ENCODE measurements around the gene MAGEB16.

Gene MAGEB16

DNA sequence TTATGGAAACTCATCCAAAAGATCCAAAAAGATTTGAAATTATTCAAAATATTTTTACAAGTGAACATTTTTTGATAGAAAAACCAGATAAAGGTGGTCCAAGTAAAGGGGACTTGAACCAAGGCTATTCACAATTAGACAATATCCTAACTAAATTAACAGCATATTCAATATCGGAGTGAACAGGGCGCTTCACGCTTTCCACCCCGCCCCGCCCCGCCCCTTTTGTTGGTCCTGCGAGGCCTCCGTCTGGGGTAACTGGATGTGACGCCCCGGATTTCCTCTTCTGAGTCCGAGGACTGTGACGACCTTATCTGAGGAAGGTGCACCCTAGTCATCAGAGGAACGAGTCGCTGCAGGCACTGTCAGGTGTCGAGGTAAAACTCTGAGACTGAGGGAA lies at the start of gene MAGEB16:
Gene MAGEB16, plus strand, starts transcription at position 301 of the 400 bp plus-strand sequence. CDS start 3,855 bp downstream, outside the sequence.
- no peak for DNase-seq

DNA sequence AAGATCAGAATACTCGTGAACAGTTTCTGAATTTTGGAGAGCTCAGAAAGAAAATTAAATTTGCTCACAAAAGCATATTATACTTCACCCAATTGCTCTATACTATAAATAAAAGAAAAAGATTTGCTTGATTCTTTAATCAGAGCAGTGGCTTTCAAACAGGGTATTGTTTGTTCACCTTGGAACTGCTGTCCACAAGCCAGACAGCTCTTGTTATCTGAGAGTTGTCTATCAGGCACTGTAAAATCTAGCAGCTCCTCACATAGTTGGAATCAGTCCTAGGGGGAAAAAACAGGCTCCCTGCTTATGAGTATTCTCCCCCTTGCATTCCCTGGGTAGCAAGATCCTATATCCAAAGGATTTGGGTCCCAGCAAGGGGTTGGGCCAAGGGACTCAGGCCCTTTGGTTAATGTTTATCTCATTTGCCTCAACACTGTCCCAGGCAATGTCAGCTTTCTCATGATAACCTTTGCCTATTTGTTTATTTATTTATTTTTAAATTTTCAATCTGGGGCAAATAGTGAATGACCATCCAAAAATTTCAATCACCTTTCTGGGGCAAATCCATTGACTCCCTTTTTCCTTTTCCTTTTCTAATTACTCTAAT lies 24.1 kb upstream of the MAGEB16 start:
- DNase-seq, result no peak

DNA sequence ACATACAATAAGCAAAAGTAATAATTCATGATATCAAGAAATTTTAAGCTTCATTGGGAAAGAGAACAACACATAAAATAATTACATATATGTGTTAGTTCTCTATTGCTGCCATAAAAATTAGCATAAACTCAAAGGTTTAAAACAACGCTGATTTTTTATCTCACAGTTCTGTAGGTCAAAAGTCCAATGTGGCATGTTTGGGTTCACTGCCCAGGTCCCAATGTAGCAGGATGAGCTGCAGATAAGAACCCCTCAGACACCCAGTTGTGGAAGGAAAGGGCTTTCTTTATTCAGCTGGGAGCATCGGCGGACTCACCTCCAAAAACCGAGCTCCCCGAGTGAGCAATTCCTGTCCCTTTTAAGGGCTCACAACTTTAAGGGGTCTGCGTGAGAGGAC lies 13.1 kb upstream of the MAGEB16 start:
- DNase-seq, result no peak

DNA sequence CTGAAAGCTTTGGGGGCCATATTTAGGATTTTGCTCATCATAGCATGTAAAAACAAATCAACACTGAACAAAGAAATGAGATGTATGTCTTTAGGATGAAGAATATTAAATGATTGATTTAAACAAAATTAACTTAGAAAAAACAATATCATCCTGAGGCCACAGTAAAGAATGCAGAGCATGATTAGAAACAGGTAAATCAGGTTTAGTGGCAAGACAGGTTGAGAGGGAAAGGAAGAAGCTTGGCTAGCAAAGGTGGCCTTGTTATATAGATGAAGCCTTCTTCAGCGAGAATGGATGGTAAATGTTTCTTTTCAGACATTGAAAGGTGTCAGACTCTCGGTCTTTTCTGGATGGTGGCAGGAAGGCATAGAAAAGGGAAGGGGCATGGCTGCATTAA lies 11.9 kb upstream of the MAGEB16 start:
- no peak for DNase-seq

DNA sequence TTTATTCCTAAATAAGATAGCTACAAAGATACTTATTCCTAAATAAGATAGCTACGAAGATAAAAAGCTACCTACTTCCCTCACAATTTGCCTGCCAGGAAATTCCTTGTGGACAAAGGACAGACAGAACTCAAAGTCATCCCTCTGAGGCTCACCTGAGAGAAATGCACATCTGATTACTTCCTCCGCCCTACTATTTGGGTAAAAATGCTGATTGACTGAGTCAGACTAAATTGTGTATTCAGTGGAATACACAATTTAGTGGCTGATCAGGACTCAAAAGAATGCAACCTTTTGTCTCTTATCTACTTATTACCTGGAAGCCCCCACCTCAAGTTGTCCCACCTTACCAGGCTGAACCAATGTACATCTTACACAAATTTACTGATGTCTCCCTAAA lies 10.3 kb upstream of the MAGEB16 start:
- DNase-seq, result no peak

DNA sequence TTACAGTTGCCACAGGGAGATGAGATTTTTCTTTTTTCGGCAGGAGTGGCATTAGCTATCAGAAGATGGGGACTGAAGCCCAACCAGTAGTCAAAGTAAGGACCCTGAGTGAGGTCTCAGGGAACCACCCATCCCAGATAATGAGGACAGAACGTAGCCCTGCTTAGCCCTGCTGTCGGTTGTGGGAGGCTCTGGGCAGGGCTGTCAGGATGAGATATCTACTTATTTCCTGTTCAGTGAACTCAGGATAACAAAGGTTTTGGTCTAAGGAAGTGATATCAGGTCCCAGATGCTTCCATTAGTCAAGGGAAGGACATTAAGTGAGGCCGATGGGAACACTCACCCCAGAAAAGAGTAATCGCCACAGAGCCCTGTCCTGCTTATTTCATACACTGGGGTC lies 2.3 kb downstream of the MAGEB16 start:
- no peak for DNase-seq

DNA sequence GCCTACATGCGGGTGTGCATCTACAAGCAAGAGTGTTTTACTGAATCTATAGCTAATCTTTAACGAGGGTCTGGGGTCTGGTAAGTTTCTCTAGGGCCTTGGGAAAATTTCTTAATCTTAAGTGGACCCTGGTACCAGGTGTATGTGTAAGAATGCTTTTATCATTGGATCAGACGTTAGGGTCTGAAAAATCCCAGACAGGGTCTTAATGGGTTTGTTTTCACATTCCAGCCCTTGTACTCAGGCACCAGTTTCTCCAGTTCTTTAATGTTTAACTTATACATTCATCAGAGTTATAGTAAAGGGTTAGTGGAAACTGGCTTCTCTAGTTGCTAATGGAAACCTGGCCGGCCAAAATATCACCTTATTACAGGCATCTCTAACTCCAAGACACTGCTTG lies 11.6 kb downstream of the MAGEB16 start:
- DNase-seq, result no peak

DNA sequence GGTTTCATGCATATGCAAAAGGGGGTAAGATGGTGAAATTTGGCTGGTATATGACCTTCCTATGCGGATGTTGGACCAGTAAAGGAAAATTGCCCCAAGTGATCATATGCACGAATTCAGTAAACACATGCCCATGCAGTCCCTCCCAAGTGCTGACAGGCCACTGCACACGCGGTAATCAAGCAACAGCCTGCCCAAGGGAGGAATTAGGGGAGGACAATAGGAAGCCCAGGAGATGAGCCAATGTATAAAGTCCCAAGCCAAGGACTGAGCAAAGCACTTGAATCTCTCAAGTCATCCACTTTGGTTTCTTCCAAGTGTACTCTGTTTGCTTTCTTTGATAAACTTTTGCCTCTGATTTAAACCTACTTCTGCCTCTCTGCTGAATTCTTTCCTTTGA lies 21.1 kb downstream of the MAGEB16 start:
- DNase-seq, result no peak

DNA sequence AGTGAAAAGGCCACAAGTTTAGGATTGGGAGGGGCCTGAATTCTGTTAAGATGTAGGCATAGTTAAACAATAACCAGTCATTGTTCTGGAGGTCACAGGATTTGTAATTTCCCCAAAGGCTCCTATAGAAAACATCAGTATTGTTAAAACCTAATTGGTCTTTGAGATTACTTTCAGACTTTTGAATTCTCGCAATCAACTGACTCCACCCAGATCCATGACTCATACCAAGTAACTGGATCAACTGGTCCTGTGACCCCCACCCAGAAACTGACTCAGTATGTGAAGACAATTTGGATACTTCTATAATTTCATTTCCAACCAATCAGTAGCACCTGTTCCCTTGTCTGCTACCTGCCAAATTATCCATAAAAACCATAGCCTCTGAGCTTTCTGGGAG lies 28.4 kb downstream of the MAGEB16 start:
- DNase-seq, result no peak

DNA sequence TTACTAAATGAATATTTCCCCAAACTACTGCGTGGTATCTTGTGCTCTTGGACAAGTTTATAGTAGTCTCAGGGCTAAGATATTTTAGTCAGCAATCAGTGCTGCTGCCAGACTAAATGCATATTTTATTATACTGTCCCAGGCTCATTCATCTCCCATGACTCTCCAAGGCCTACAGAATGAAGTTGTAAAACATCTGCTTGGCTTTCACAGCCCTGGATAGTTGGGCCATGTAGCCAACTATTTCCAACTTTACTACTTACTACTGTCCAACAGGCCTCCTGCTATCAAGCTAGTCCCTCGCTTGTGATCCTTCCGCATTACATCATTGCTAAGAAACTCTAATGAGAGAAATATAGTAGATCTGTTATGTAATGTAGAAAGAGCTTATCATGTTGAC lies 31.4 kb downstream of the MAGEB16 start:
- no peak for DNase-seq

DNA sequence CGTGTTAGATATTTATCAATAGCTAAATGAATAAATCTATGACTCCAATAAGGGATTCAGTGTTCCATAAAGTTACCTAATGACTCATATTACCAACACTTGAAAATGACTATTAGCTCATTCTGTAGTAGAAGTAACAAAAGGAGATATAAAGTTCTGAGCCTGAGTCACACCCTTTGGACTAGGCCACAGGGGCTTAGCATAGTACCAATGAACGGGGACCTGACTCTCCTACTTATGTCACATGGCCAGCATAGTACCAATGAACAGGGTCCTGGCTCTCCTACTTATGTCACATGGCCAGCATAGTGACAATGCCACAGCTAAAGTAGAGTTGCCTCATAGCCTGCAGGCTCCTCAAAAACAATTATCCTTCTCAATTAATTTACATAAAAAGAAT lies 43.7 kb downstream of the MAGEB16 start:
- DNase-seq, result no peak

DNA sequence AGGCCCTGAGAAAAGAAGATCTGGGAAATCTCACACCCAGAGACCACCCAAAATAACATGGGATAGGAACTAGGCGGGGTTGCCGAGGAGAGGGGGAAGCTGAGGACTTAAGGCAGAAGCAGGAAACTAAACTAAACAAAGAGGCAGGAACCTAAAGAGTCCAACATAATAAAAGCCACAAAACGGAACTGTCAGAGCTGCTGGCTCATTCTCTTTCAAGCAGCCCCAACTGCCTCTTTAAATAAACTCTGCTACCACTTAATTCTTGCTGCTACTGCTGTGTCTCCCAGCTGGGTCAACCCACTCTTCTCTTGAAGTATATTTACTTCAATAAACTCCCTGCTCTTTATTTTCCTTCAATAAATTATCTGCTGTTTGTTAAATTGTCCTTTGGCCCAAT lies 44.5 kb downstream of the MAGEB16 start:
- no peak for DNase-seq

DNA sequence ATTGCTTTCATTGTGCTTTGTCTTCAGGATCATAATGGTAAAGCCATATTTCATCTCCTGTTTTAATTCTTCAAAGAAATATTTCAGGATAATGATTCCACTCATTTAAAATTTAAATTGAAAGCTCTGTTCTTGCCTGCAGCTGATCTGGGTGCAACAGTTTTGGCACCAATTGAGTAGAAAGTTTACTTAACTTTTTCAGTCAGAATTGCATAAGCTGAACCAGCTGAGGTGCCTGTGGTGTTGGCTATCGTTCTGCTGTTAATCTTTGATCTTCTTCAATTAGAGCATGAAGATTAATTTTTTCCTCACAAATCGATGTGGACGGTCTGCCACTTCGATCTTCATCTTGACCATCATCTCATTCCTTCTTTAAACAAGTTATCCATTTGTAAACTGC lies 49.6 kb downstream of the MAGEB16 start:
- no peak for DNase-seq

All from midbrain (tissue), 1 donor.